Immature natural killer cell (primary cell): Measurements from ENCODE around the gene KIF13A. TPM values are rescaled to one million over a fixed set of nuclear protein-coding genes. Genes with fewer than 3 reads are reported as not detected.
"Not testable (repeated sequence)": the region's sequence is repeated elsewhere in the genome, so short reads cannot be mapped to it uniquely, and the experiment has no call there.

Experiments
- DNase-seq, 3 donors: peaks; one replicate each; pipeline ENCODE4 v3.0.0; 2022; ENCODE audit warnings: mixed read lengths in 1 of 3
- H3K27ac Mint-ChIP-seq, 6 donors: one replicate each; pipeline ENCODE4 v1.8.0; 2020; ENCODE audit warnings: mixed read lengths in 6 of 6, mild to moderate bottlenecking in 5 of 6, inconsistent platforms in 4 of 6, moderate library complexity in 3 of 6
- H3K27me3 Mint-ChIP-seq, 3 donors: one replicate each; pipeline ENCODE4 v1.8.0; 2020 to 2021; ENCODE audit warnings: low read depth in 3 of 3, mild to moderate bottlenecking in 3 of 3, mixed read lengths in 3 of 3, moderate library complexity in 3 of 3, inconsistent platforms in 1 of 3
- H3K36me3 Mint-ChIP-seq, 3 donors: one replicate each; pipeline ENCODE4 v1.8.0; 2020; ENCODE audit warnings: mixed read lengths in 3 of 3, inconsistent platforms in 2 of 3, mild to moderate bottlenecking in 2 of 3
- H3K4me1 Mint-ChIP-seq, 2 donors: one replicate each; pipeline ENCODE4 v1.8.0; 2020; ENCODE audit warnings: inconsistent platforms in 2 of 2, mild to moderate bottlenecking in 2 of 2, mixed read lengths in 2 of 2, moderate library complexity in 1 of 2
- H3K4me3 Mint-ChIP-seq, 5 donors: one replicate each; pipeline ENCODE4 v1.8.0; 2020; ENCODE audit warnings: mild to moderate bottlenecking in 5 of 5, mixed read lengths in 5 of 5, inconsistent platforms in 3 of 5, moderate library complexity in 3 of 5
- H3K9me3 Mint-ChIP-seq, 6 donors: one replicate each; pipeline ENCODE4 v1.8.0; 2020; ENCODE audit warnings: mild to moderate bottlenecking in 6 of 6, mixed read lengths in 6 of 6, inconsistent platforms in 4 of 6, moderate library complexity in 3 of 6
- polyA plus RNA-seq, 3 donors: library from polyadenylated mRNA; unstranded; fragments of 300-500 nt; fragmentation: Illumina TruSeq; gene quantifications; one replicate each; pipeline ENCODE4 v1.2.3, GENCODE V29; 2021

KIF13A gene
- polyA plus RNA-seq, 3 donors from 2014 or later = 0.50 to 1.1 (median 0.92) TPM

GRCh38 chr6:17950095-17950494 is 37.3 kb downstream of the KIF13A start:
- Mint-ChIP-seq H3K9me3 (no peaks in the 10 kb centered on the region), H3K4me3 (no peak overlapping the region), H3K27ac (no peak overlapping the region), H3K36me3 (peaks cover 0 to 4% (median 0%) of the 10 kb centered on the region in 3 donors), H3K27me3 (peaks cover 0 to 2% (median 0%) of the 10 kb centered on the region in 3 donors), H3K4me1 (no peaks in the 10 kb centered on the region)
- DNase-seq = no peak

GRCh38 chr6:17949168-17949567 is 38.3 kb downstream of the KIF13A start:
- peaks cover 0 to 6% (median 0%) of the 10 kb centered on the region in 3 donors for H3K27me3 Mint-ChIP-seq
- H3K4me3 Mint-ChIP-seq = no peak overlapping the region
- no peak overlapping the region for H3K27ac Mint-ChIP-seq
- DNase-seq = no peak
- H3K4me1 Mint-ChIP-seq = peaks cover 0 to 3% of the 10 kb centered on the region in 2 donors
- H3K36me3 Mint-ChIP-seq = peaks cover 0 to 4% (median 0%) of the 10 kb centered on the region in 3 donors
- H3K9me3 Mint-ChIP-seq = no peaks in the 10 kb centered on the region

- no peak overlapping the region for H3K27ac Mint-ChIP-seq
- H3K9me3 Mint-ChIP-seq = no peaks in the 10 kb centered on the region
- H3K4me3 Mint-ChIP-seq = no peak overlapping the region
- H3K36me3 Mint-ChIP-seq = peaks cover 0 to 4% (median 0%) of the 10 kb centered on the region in 3 donors
- peaks cover 0 to 5% of the 10 kb centered on the region in 2 donors for H3K4me1 Mint-ChIP-seq
- H3K27me3 Mint-ChIP-seq = peaks cover 0 to 9% (median 0%) of the 10 kb centered on the region in 3 donors
- no peak for DNase-seq
Measured at GRCh38 chr6:17948725-17949124, 38.7 kb downstream of the KIF13A start.

GRCh38 chr6:17947574-17947973 is 39.9 kb downstream of the KIF13A start:
- H3K27ac Mint-ChIP-seq, H3K9me3 Mint-ChIP-seq, H3K36me3 Mint-ChIP-seq, DNase-seq, H3K4me3 Mint-ChIP-seq, H3K4me1 Mint-ChIP-seq, H3K27me3 Mint-ChIP-seq: not testable (repeated sequence)

GRCh38 chr6:17945575-17945974 is 41.9 kb downstream of the KIF13A start:
- no peak for DNase-seq
- Mint-ChIP-seq H3K4me1 (peaks cover 0 to 5% of the 10 kb centered on the region in 2 donors), H3K36me3 (no peaks in the 10 kb centered on the region), H3K27ac (no peak overlapping the region), H3K27me3 (peaks cover 0 to 9% (median 0%) of the 10 kb centered on the region in 3 donors), H3K4me3 (no peak overlapping the region), H3K9me3 (no peaks in the 10 kb centered on the region)

GRCh38 chr6:17945111-17945510 is 42.3 kb downstream of the KIF13A start:
- Mint-ChIP-seq H3K4me1 (peaks cover 0 to 5% of the 10 kb centered on the region in 2 donors), H3K36me3 (peaks cover 0 to 3% (median 1%) of the 10 kb centered on the region in 3 donors), H3K4me3 (no peak overlapping the region), H3K27ac (no peak overlapping the region), H3K9me3 (no peaks in the 10 kb centered on the region), H3K27me3 (peaks cover 0 to 9% (median 2%) of the 10 kb centered on the region in 3 donors)
- DNase-seq = no peak

- Mint-ChIP-seq H3K27me3 (peaks cover 1 to 7% (median 2%) of the 10 kb centered on the region in 3 donors), H3K4me3 (no peak overlapping the region), H3K27ac (no peak overlapping the region), H3K36me3 (peaks cover 0 to 9% (median 4%) of the 10 kb centered on the region in 3 donors), H3K4me1 (peaks cover 3 to 7% of the 10 kb centered on the region in 2 donors), H3K9me3 (no peaks in the 10 kb centered on the region)
- DNase-seq = no peak
Measured at GRCh38 chr6:17941318-17941717, 46.1 kb downstream of the KIF13A start.

GRCh38 chr6:17940151-17940792 is 47.2 kb downstream of the KIF13A start:
- no peaks in the 10 kb centered on the region for H3K9me3 Mint-ChIP-seq
- peaks cover 1 to 7% (median 2%) of the 10 kb centered on the region in 3 donors for H3K27me3 Mint-ChIP-seq
- peaks cover 0 to 12% (median 4%) of the 10 kb centered on the region in 3 donors for H3K36me3 Mint-ChIP-seq

GRCh38 chr6:17938901-17939300 is 48.5 kb downstream of the KIF13A start:
- Mint-ChIP-seq H3K9me3 (no peaks in the 10 kb centered on the region), H3K27ac (no peak overlapping the region), H3K27me3 (peaks cover under 1 to 2% (median 1%) of the 10 kb centered on the region in 3 donors), H3K4me1 (peaks cover 21 to 26% of the 10 kb centered on the region in 2 donors), H3K4me3 (no peak overlapping the region), H3K36me3 (peaks cover 0 to 12% (median 4%) of the 10 kb centered on the region in 3 donors)
- no peak for DNase-seq

More at GRCh38 chr6:17940151-17940792, 47.2 kb downstream of the KIF13A start:
- DNase-seq = no peak
- H3K4me1 Mint-ChIP-seq = peaks cover 13 to 17% of the 10 kb centered on the region in 2 donors
- H3K27ac Mint-ChIP-seq = no peak overlapping the region
- H3K4me3 Mint-ChIP-seq = no peak overlapping the region

GRCh38 chr6:17935188-17936149 is 52.0 kb downstream of the KIF13A start:
- peak overlapping the region in 1 of 5 donors; percentile 21 for H3K4me3 Mint-ChIP-seq
- peak overlapping the region in 5 of 6 donors; percentile 2 to 80 (median 34) for H3K27ac Mint-ChIP-seq
- H3K27me3 Mint-ChIP-seq = peaks cover 0 to 2% (median 1%) of the 10 kb centered on the region in 3 donors
- no peak for DNase-seq
- peaks cover 56 to 59% of the 10 kb centered on the region in 2 donors for H3K4me1 Mint-ChIP-seq
- peaks cover 0 to 12% (median 4%) of the 10 kb centered on the region in 3 donors for H3K36me3 Mint-ChIP-seq
- no peaks in the 10 kb centered on the region for H3K9me3 Mint-ChIP-seq

- Mint-ChIP-seq H3K36me3 (peaks cover 0 to 6% (median 0%) of the 10 kb centered on the region in 3 donors), H3K4me1 (peaks cover 71% of the 10 kb centered on the region in 2 donors), H3K9me3 (no peaks in the 10 kb centered on the region), H3K27ac (peak overlapping the region; percentile 64 to 87 (median 72)), H3K4me3 (peak overlapping the region in 3 of 5 donors; percentile 27 to 76 (median 51)), H3K27me3 (peaks cover 0 to 1% (median 0%) of the 10 kb centered on the region in 3 donors)
- DNase-seq = no peak
Measured at GRCh38 chr6:17933716-17934115, 53.7 kb downstream of the KIF13A start.

GRCh38 chr6:17932330-17932852 is 55.0 kb downstream of the KIF13A start:
- no peaks in the 10 kb centered on the region for H3K9me3 Mint-ChIP-seq
- H3K27ac Mint-ChIP-seq = peak overlapping the region; percentile 77 to 91 (median 88)
- H3K4me1 Mint-ChIP-seq = peaks cover 84% of the 10 kb centered on the region in 2 donors
- peaks cover 0 to 6% (median 0%) of the 10 kb centered on the region in 3 donors for H3K36me3 Mint-ChIP-seq
- DNase-seq = peak; percentile 47 to 58 (median 58)
- H3K27me3 Mint-ChIP-seq = no peaks in the 10 kb centered on the region
- H3K4me3 Mint-ChIP-seq = peak overlapping the region; percentile 61 to 84 (median 76)

GRCh38 chr6:17931227-17931626 is 56.2 kb downstream of the KIF13A start:
- peak overlapping the region in 5 of 6 donors; percentile 20 to 90 (median 67) for H3K27ac Mint-ChIP-seq
- H3K4me1 Mint-ChIP-seq = peaks cover 84 to 85% of the 10 kb centered on the region in 2 donors
- H3K9me3 Mint-ChIP-seq = no peaks in the 10 kb centered on the region
- no peak overlapping the region for H3K4me3 Mint-ChIP-seq
- H3K27me3 Mint-ChIP-seq = peaks cover 0 to 3% (median 0%) of the 10 kb centered on the region in 3 donors
- no peak for DNase-seq
- peaks cover 0 to 1% (median 0%) of the 10 kb centered on the region in 3 donors for H3K36me3 Mint-ChIP-seq
